ENCODE data around the gene S1PR4.

DNA sequence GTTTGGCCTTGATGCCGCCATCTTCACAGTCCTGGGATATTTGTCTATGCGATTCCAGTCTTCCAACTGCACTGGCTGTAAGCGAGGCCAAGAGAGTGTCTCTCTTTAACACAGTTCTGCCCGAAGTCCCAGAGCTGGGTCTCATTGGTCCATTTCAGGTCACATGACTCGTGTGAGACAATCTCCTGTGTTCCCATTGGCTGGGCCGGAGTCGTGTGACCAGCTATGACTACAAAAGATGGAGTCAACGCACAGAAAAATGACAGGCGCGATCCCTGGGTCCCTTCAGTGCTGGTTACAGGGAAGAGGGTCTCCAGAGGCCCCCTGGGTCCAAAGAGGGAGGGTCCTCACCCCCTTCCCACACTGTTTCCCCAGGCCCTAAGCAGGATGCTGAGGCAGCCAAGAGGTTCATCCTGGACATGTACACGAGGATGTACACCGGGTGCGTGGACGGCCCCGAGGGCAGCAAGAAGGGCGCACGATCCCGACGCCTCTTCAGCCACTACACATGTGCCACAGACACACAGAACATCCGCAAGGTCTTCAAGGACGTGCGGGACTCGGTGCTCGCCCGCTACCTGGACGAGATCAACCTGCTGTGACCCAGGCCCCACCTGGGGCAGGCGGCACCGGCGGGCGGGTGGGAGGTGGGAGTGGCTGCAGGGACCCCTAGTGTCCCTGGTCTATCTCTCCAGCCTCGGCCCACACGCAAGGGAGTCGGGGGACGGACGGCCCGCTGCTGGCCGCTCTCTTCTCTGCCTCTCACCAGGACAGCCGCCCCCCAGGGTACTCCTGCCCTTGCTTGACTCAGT is 15.9 kb upstream of the S1PR4 start:
- TF ChIP-seq, protein P1, sequence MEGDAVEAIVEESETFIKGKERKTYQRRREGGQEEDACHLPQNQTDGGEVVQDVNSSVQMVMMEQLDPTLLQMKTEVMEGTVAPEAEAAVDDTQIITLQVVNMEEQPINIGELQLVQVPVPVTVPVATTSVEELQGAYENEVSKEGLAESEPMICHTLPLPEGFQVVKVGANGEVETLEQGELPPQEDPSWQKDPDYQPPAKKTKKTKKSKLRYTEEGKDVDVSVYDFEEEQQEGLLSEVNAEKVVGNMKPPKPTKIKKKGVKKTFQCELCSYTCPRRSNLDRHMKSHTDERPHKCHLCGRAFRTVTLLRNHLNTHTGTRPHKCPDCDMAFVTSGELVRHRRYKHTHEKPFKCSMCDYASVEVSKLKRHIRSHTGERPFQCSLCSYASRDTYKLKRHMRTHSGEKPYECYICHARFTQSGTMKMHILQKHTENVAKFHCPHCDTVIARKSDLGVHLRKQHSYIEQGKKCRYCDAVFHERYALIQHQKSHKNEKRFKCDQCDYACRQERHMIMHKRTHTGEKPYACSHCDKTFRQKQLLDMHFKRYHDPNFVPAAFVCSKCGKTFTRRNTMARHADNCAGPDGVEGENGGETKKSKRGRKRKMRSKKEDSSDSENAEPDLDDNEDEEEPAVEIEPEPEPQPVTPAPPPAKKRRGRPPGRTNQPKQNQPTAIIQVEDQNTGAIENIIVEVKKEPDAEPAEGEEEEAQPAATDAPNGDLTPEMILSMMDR (conservative IDR thresholded peaks at IDR 0.05; ENCODE audit: low read depth in 2 of 2) = no peak
- TF ChIP-seq POLR2AphosphoS5 (IDR thresholded peaks at IDR 0.05; ENCODE audit: low read depth) = no peak
- TF ChIP-seq JUNB (IDR thresholded peaks at IDR 0.05; ENCODE audit: unreplicated experiment) = no peak
- TF ChIP-seq CREB1 (CRISPR knock-in tag; IDR thresholded peaks at IDR 0.05; ENCODE audit: low read depth) = no peak
- TF ChIP-seq REST (IDR thresholded peaks at IDR 0.05; ENCODE audit: unreplicated experiment) = no peak
- no peak for TF ChIP-seq EZH2 (IDR thresholded peaks at IDR 0.05; ENCODE audit: low read depth, unreplicated experiment)
- no peak for TF ChIP-seq ZNF331 (CRISPR knock-in tag; IDR thresholded peaks at IDR 0.05; ENCODE audit: low read depth)
- TF ChIP-seq EZH2phosphoT487 (IDR thresholded peaks at IDR 0.05; ENCODE audit: unreplicated experiment) = no peak
- TF ChIP-seq NANOG (IDR thresholded peaks at IDR 0.05; ENCODE audit: borderline replicate concordance) = no peak
- TF ChIP-seq STAT1 (IDR thresholded peaks at IDR 0.05; ENCODE audit: unreplicated experiment) = no peak
- TF ChIP-seq ETS1 (IDR thresholded peaks at IDR 0.05) = no peak

Data from GM23338 (cell line).